ENCODE measurements around the gene ARRB1.

DNA sequence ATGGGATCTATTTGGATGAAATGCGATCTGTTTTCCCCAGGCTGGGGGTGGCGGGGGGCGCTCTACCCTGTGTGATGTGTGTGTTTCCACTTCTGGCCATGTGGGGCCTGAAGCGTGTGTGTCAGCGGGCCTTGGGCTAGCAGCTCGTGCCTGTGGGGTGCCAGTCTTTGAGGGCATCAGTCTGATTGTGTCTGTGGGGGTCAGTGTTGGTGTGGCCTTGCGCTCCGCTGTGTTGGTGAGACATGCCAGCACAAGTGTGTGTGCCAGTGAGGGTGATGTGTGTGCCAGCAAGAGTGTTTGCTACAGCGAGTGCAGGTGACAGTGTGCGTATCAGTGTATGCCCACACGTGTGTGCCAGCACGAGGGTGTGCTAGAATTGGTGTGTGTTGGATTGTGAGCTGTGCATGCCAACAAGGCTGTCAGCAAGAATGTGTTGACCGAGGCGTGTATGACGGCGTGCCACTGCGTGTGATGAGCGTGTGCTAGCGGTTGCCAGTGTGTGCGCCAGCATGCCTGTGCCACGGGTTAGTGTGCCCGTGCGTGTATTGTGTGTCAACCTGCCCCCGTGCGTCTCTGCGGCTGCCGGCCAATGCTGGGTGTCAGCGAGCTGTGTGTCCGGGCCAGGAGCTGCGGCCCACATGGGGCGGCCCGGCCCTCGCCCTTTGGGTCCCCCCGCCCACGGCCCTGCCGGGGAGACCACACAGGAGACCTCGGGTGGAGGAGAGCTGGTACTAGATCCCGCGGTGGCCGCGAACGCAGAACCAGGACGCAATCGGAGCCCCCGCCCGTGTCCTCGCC lies 519 bp downstream of the ARRB1 start:
- no peak for TF ChIP-seq CTCF (IDR thresholded peaks at IDR 0.05)
- TF ChIP-seq POLR2A (IDR thresholded peaks at IDR 0.05), result peak in 1 of 2 donors; percentile 12
